AG10803 (cell line): ENCODE data around the gene S100A16.
A peak's percentile ranks its signal among the peaks of the same experiment; 100 is the strongest.

Experiments used
- DNase-seq: peaks from one replicate; pipeline ENCODE4 v3.0.0; 2010; ENCODE audit warnings: low read depth
- H3K4me3 ChIP-seq: 2 replicates; pipeline ENCODE4 v1.5.1; 2011; ENCODE audit warnings: mild to moderate bottlenecking, low read length, control low read depth
- TF ChIP-seq, protein P1 (sequence below): conservative IDR thresholded peaks from 2 replicates; pipeline ENCODE4 v1.5.1; 2011; ENCODE audit warnings: mild to moderate bottlenecking, low read length, control low read depth, inconsistent platforms

Gene S100A16

DNA sequence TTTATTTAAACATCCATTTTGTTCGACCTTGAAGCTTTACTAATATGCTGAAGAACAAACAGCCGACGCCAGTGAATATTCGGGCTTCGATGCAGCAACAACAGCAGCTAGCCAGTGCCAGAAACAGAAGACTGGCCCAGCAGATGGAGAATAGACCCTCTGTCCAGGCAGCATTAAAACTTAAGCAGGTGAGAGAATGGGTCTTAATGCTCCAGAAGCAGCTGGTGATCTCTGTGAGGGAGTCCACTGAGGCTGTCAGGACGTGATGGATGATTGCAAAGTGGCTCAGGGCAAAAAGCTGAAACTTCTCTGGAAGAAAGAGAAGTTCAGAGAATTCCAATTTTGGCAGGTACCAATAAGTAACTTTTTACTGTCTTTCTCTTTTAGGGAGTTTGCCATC is 25.3 kb upstream of the S100A16 start:
- no peak overlapping the region for H3K4me3 ChIP-seq
- TF ChIP-seq, protein P1, sequence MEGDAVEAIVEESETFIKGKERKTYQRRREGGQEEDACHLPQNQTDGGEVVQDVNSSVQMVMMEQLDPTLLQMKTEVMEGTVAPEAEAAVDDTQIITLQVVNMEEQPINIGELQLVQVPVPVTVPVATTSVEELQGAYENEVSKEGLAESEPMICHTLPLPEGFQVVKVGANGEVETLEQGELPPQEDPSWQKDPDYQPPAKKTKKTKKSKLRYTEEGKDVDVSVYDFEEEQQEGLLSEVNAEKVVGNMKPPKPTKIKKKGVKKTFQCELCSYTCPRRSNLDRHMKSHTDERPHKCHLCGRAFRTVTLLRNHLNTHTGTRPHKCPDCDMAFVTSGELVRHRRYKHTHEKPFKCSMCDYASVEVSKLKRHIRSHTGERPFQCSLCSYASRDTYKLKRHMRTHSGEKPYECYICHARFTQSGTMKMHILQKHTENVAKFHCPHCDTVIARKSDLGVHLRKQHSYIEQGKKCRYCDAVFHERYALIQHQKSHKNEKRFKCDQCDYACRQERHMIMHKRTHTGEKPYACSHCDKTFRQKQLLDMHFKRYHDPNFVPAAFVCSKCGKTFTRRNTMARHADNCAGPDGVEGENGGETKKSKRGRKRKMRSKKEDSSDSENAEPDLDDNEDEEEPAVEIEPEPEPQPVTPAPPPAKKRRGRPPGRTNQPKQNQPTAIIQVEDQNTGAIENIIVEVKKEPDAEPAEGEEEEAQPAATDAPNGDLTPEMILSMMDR = no peak
- no peak for DNase-seq

DNA sequence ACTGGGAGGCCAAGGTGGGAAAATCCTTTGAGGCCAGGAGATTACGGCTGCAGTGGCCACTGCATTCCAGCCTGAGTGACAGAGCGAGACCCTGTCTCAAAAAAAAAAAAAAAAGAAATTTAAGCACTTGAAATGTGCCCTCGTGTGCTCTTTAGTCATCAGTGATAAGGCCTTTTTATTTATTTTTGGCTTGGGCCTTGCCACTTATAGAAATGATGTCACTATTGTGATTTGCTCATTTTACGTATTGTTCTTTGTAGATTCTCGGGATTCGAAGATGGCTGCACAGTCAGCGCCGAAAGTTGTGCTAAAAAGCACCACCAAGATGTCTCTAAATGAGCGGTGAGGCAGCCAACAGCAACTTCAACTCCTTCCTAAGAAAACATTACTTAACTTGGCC is 23.4 kb upstream of the S100A16 start:
- H3K4me3 ChIP-seq = no peak overlapping the region
- no peak for DNase-seq
- TF ChIP-seq, protein P1 = no peak

GRCh38 chr1:153635872-153636271 is 22.9 kb upstream of the S100A16 start:
- DNase-seq = no peak
- no peak overlapping the region for H3K4me3 ChIP-seq
- TF ChIP-seq, protein P1 = no peak

- TF ChIP-seq, protein P1 = no peak
- DNase-seq = peak; percentile 98
- peak within 1 kb of the TSS; percentile 100 for H3K4me3 ChIP-seq
Observed at GRCh38 chr1:153633754-153634665, 21.1 kb upstream of the S100A16 start, which contains the start of gene CHTOP. Gene CHTOP, plus strand, starts transcription at chr1:153634066. Its CDS starts 2,523 bp downstream, at chr1:153636589.

- peak; percentile 40 for DNase-seq
- TF ChIP-seq, protein P1 = no peak
- H3K4me3 ChIP-seq = peak overlapping the region; percentile 100
Observed at GRCh38 chr1:153633161-153633753, 20.3 kb upstream of the S100A16 start.

- DNase-seq = no peak
- TF ChIP-seq, protein P1 = no peak
- no peak overlapping the region for H3K4me3 ChIP-seq
Observed at GRCh38 chr1:153631047-153632022, 18.4 kb upstream of the S100A16 start.
